Nephron (organoid): Measurements from ENCODE around the gene LRRC46.

Source experiments
- H3K27ac Mint-ChIP-seq, 3 experiments: 2 replicates each; pipeline ENCODE4 v1.8.0; 2020; ENCODE audit warnings: mixed read lengths in 3 of 3, mild to moderate bottlenecking in 2 of 3, moderate library complexity in 1 of 3
- H3K27me3 Mint-ChIP-seq: 2 replicates; pipeline ENCODE4 v1.8.0; 2021; ENCODE audit warnings: low read depth, mild to moderate bottlenecking, moderate library complexity, mixed read lengths
- H3K36me3 Mint-ChIP-seq: 2 replicates; pipeline ENCODE4 v1.8.0; 2020; ENCODE audit warnings: low read depth, mixed read lengths
- H3K4me1 Mint-ChIP-seq: 2 replicates; pipeline ENCODE4 v1.8.0; 2020; ENCODE audit warnings: mixed read lengths
- H3K4me3 Mint-ChIP-seq, 3 experiments: 2 replicates each; pipeline ENCODE4 v1.8.0; 2020; ENCODE audit warnings: mild to moderate bottlenecking in 3 of 3, mixed read lengths in 3 of 3, moderate library complexity in 2 of 3
- H3K9me3 Mint-ChIP-seq: 2 replicates; pipeline ENCODE4 v1.8.0; 2020; ENCODE audit warnings: mixed read lengths
- TF ChIP-seq, protein P1 (sequence below), 3 experiments: fragments of 200-600 bp; sonication (generic); IDR thresholded peaks; one replicate each; pipeline ENCODE4 v1.5.0; 2021; ENCODE audit warnings: antibody characterized with exemption in 3 of 3; ENCODE audit not compliant: unreplicated experiment in 3 of 3

LRRC46 gene

DNA sequence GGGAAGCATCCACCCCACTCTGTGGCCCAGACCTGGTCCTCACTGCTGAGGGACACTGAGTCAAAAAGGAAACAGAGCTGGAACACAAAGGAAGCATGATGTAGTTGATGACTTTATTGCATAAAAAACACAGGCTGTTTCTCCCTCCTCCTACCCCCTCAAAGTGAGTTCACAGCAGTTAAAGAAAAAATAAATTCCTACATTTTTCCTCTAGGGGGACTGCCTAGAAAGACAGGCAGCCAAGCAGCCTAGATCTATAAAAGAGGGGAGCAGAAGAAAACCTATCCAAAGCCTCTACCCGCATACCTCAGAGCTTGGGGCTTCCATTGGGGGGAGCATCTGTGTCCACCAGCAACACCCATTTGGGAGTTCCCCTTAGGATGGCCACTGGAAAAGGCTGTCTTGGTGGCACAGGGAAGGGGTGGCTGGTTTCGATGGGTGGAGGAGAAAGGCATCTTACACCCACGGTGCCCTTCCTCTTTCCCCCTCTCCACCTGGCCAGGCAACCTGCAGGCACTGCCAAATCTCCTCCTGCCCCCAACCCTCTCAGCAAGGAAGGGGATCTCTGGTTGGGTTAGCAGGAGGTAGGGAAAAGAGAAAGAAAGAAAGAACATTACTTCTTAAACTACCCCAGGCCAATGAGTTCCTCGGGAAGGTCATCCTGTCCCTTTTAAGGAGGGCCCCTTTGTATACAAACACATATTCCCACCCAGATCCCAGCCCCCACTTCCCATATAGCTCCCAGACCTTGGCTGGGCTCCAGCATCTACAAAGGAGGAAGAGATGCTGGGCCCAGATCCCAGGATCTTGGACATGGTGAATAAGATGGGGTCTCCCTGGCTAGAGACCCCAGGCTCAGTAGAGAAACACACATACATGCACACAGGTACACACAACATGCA, 13.6 kb downstream of the LRRC46 start:
- H3K4me3 Mint-ChIP-seq, result peak overlapping the region in 2 of 3 experiments; percentile 22 to 36
- H3K27me3 Mint-ChIP-seq, result peaks cover 68% of the 10 kb centered on the region
- TF ChIP-seq, protein P1, sequence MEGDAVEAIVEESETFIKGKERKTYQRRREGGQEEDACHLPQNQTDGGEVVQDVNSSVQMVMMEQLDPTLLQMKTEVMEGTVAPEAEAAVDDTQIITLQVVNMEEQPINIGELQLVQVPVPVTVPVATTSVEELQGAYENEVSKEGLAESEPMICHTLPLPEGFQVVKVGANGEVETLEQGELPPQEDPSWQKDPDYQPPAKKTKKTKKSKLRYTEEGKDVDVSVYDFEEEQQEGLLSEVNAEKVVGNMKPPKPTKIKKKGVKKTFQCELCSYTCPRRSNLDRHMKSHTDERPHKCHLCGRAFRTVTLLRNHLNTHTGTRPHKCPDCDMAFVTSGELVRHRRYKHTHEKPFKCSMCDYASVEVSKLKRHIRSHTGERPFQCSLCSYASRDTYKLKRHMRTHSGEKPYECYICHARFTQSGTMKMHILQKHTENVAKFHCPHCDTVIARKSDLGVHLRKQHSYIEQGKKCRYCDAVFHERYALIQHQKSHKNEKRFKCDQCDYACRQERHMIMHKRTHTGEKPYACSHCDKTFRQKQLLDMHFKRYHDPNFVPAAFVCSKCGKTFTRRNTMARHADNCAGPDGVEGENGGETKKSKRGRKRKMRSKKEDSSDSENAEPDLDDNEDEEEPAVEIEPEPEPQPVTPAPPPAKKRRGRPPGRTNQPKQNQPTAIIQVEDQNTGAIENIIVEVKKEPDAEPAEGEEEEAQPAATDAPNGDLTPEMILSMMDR (IDR thresholded peaks at IDR 0.05; ENCODE audit: unreplicated experiment in 3 of 3), result peak; percentile 29 to 46 (median 34)
- peak overlapping the region in 1 of 3 experiments; percentile 54 for H3K27ac Mint-ChIP-seq
- no peaks in the 10 kb centered on the region for H3K36me3 Mint-ChIP-seq
- H3K9me3 Mint-ChIP-seq, result no peaks in the 10 kb centered on the region
- H3K4me1 Mint-ChIP-seq, result peaks cover 48% of the 10 kb centered on the region

DNA sequence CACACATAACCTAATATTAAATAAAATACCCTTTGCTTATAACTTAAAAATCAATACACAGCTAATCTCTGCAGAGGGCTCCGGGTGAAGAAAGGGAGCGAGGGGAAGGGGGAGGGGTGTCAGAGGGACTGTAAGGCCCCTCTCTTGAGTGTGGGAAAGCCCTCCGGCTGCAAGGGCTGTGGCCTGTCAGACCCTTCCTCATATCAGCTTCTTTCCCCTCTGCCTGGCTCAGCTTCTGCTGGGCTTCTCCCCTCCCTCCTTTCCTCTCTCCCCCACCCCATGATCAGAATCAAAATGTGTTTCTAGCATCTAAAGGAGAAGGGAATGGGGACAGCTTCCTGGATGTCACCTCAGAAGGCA, 14.2 kb downstream of the LRRC46 start:
- H3K4me3 Mint-ChIP-seq, result peak overlapping the region in 1 of 3 experiments; percentile 22
- H3K27ac Mint-ChIP-seq, result peak overlapping the region in 1 of 3 experiments; percentile 16
- H3K4me1 Mint-ChIP-seq, result peaks cover 44% of the 10 kb centered on the region

DNA sequence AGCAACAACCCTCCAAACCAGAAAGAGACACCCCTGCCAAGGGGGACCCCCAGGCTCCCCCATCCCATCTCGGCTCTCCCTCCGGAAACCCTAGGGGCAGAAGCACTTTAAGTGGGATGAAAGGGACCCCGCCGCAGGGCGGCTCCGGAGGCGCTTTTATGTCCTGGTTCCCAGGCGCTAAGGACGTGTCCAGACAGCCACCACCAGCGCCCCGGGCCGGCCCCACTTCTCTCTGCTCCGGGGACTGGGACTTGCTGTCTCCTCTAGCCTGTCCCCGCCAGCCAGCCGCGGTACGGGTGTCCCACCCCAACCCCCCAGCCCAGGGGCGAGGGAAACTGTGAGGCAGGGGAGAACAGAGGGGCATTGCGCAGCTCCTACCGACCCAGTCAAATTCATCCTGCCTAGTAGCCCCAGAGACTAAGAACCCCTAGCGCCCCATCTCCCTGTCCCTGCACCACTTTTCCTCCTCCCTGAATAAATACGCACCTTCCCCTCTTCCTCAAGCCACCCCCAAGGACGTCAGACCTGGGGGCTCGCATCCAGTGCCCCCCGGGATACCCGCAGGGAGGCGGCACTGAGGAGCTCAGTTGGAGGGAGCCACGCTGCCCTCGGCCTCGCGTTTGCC, 15.4 kb downstream of the LRRC46 start:
- TF ChIP-seq, protein P1 (IDR thresholded peaks at IDR 0.05; ENCODE audit: unreplicated experiment in 3 of 3), result no peak
- H3K36me3 Mint-ChIP-seq, result no peaks in the 10 kb centered on the region
- H3K27me3 Mint-ChIP-seq, result peaks cover 84% of the 10 kb centered on the region
- peaks cover 39% of the 10 kb centered on the region for H3K4me1 Mint-ChIP-seq
- H3K27ac Mint-ChIP-seq, result no peak overlapping the region
- peak overlapping the region; percentile 35 to 50 (median 38) for H3K4me3 Mint-ChIP-seq
- no peaks in the 10 kb centered on the region for H3K9me3 Mint-ChIP-seq

More for the DNA sequence above, 14.2 kb downstream of the LRRC46 start:
- Mint-ChIP-seq H3K9me3 (no peaks in the 10 kb centered on the region), H3K27me3 (peaks cover 74% of the 10 kb centered on the region), H3K36me3 (no peaks in the 10 kb centered on the region)
- TF ChIP-seq, protein P1 (IDR thresholded peaks at IDR 0.05; ENCODE audit: unreplicated experiment in 3 of 3), result no peak

DNA sequence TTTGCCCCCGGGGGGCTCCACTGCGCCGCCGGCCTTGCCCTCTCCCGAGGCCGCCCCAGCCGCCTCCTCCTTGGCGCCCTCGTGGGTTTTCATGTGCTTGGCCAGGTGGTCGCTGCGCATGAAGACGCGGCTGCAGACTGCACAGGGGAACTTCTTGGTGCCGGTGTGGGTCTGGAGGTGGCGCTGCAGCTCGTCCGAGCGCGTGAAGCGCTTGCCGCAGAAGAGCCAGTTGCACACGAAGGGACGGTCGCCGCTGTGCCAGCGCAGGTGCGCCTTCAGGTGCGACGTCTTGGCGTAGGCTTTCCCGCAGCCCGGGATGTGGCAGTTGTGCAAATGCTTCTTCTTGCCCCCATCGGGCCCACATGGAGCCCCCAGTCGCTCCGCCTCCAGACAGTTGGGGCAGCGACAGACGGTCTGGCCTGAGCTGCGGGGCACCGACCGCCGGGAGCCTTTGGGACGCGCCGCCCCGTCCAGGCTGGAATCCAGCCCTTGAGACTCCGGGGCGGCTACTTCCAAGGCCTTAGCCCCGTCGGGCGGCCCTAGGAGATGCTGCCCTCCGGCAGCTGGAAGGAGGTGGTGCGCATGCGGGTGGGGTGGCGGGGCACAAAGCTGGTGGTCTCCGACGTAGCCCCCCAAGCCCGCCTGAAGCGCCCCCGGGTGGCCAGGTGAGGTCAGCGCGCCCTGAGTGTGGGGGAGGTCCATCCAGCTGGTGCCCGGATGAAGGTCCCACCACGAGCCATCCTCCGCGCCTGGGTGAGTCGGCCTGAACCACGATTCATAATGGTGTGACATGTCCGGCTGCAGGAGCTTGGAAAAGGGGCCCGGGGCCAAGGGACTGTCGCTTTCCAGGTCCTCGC, 16.1 kb downstream of the LRRC46 start:
- peaks cover 40% of the 10 kb centered on the region for H3K4me1 Mint-ChIP-seq
- H3K27ac Mint-ChIP-seq, result no peak overlapping the region
- H3K27me3 Mint-ChIP-seq, result peaks cover 92% of the 10 kb centered on the region
- TF ChIP-seq, protein P1 (IDR thresholded peaks at IDR 0.05; ENCODE audit: unreplicated experiment in 3 of 3), result peak in 2 of 3 experiments; percentile 21 to 29
- no peaks in the 10 kb centered on the region for H3K9me3 Mint-ChIP-seq
- no peak overlapping the region for H3K4me3 Mint-ChIP-seq
- H3K36me3 Mint-ChIP-seq, result no peaks in the 10 kb centered on the region

DNA sequence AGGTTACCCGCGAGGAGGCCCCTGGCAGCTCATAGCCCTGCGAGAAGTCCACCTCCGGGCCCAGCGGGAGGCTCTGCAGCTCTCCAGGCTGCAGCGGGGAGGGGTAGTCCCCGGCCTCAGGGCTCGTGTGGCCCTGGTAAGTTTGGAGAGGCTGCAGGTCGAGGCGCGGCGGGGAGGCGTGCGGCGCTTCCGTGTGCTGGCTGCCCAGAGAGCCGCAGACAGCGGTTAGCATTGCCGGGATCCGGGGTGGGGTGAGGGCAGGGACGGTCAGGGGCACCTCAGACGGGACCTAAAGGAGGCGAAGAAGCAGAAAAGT, 16.7 kb downstream of the LRRC46 start:
- no peak overlapping the region for H3K27ac Mint-ChIP-seq
- TF ChIP-seq, protein P1 (IDR thresholded peaks at IDR 0.05; ENCODE audit: unreplicated experiment in 3 of 3), result no peak
- H3K9me3 Mint-ChIP-seq, result no peaks in the 10 kb centered on the region
- H3K4me3 Mint-ChIP-seq, result no peak overlapping the region
- H3K27me3 Mint-ChIP-seq, result peaks cover 93% of the 10 kb centered on the region
- no peaks in the 10 kb centered on the region for H3K36me3 Mint-ChIP-seq
- peaks cover 37% of the 10 kb centered on the region for H3K4me1 Mint-ChIP-seq
